NCI-H2171 treated with DMSO at 0.1 percent for 48 hours (cell line): ENCODE results near the gene KLHL6.
"Not testable (repeated sequence)": the region's sequence is repeated elsewhere in the genome, so short reads cannot be mapped to it uniquely, and the experiment has no call there.

Experiments used
- DNase-seq: peaks from one replicate; lab custom pipeline; 2025; lab: John Stamatoyannopoulos, UW

The KLHL6 gene

DNA sequence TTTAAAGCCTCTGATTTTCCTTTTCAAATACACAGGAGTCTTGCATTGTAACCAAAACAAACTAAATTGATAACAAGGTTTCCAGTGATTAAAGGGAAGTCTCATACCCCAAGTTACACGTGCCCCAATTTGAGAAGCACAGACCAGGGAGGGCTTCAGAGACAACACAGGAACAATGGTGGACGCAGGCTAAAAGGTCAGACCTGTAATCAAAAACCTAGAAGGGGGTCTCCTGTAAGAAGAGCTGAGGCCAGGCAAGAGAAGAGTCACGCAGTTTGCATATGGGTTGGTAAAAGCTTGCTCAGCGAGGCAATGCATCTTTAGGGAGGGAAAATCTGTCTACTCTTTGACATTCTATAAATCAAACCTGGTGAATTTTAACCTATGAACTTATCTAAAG lies 68.5 kb downstream of the KLHL6 start:
- no peak for DNase-seq

GRCh38 chr3:183486472-183486871 lies 69.0 kb downstream of the KLHL6 start:
- DNase-seq, result no peak

- no peak for DNase-seq
Observed at GRCh38 chr3:183485585-183485984, 69.9 kb downstream of the KLHL6 start.

DNA sequence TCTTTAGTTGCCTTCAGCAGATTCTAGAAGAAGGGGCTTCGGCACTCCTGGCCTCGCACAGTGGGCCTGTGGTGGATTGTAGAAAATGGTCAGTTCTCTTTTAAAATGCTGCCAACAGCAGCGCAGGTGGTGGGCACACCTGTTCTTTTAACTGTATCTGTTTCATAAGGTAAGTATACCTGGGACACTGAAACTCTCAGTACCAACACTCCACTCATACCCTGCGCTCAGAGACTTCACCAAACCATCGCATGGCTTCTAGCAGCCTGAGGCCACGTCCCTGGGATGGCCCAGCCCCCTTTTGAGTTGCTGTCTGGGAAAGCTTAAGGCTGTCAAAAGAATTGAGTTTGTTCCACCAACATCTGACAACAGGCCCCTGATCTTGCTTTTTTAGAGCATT lies 70.4 kb downstream of the KLHL6 start:
- no peak for DNase-seq

DNA sequence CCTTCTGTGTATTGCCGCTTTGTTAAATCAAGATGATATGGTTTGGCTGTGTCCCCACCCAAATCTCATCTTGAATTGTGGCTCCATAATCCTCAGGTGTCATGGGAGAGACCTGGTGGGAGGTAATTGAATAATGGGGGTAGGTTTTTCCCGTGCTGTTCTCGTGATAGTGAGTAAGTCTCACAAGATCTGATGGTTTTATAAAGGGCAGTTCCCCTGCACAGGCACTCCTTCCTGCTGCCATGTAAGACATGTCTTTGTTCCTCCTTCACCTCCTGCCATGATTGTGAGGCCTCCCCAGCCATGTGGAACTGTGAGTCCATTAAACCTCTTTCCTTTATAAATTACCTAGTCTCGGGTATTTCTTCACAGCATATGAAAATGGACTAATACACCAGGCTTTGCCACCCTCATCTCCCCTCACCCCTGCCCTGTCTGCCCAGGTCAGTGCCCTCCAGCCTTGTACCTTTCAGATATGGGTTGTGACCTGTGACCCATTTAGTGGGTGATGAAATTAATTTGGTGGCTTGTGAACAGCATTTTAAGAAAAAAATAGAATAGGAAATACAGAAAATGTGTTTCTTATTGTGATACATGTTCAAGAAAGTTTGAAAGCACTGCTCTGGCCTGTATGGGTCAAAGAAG lies 71.0 kb downstream of the KLHL6 start:
- no peak for DNase-seq

GRCh38 chr3:183481582-183481981 lies 73.9 kb downstream of the KLHL6 start:
- peak; percentile 34 for DNase-seq

- peak; percentile 93 for DNase-seq
Observed at GRCh38 chr3:183478501-183478900, 77.0 kb downstream of the KLHL6 start.

DNA sequence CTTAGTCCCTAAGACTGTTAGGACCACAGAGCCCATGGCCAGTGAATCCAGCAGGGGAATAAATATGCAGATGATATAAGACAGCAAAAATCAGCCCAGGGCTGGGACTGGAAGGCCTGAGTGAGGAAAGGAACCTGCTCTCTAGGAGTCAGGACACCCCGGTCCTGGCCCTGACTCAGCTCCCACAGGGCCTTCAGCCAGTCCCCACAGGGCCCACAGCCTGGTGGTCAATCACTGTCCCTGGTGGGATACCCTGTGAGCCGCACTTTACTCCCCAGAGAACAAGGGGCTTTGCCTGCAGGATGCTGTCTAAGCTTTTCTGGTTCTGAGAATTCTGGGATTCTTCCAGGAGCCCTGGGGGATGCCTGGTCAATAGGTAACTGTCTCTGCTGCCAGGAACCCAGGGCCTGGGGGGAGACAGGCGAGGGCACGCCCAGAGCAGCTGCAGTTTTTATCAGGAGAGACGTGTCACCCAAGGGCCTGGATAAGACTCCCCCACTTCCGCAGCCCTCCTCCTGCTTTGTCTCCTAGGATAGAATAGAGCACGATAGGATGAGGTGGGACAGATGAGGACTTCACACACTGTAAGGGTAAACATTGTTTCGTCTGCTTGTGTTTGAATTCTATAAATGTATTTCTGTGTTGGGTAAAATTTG lies 77.6 kb downstream of the KLHL6 start:
- peak; percentile 93 for DNase-seq

- not testable (repeated sequence) for DNase-seq
Observed at GRCh38 chr3:183475764-183476162, 79.7 kb downstream of the KLHL6 start.

- DNase-seq, result no peak
Observed at GRCh38 chr3:183475016-183475763, 80.3 kb downstream of the KLHL6 start.

DNA sequence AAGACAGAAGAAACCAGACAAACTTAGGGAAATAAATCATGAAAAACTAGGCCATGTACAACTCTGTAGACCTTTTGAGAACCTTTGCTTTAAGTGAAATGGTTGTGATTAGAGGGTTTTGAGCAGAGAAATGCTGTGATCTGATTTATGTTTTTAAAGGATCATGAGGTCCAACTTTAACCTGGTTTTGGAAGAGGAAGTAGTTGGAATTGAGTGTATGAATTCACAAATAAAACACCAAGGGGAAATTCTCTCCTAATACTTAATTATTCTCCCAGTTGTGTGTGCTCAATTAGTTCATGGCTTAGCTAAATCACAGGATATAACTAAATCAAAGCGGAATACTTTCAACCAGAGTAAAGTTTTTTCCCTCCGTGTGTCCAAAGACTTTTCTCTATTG lies 81.5 kb downstream of the KLHL6 start:
- no peak for DNase-seq

- no peak for DNase-seq
Observed at GRCh38 chr3:183472155-183472554, 83.4 kb downstream of the KLHL6 start.

DNA sequence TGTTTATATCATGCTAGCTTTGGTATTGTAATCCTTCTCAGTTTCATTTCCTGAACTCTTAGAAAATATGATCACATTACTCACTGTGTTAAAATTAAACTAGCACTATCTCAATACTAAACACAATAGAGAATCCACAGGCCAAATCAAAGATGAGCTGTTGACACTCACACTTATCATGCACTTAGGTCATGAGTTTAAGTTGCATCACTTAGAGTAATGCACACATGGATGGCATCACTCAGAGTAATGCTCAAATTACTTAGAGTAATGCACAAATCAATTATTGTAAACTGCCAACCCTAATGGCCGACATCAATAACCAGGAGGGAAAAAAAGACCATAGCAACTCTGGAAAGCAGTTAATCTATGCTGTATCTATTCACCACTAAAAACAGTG lies 87.1 kb downstream of the KLHL6 start:
- no peak for DNase-seq

DNA sequence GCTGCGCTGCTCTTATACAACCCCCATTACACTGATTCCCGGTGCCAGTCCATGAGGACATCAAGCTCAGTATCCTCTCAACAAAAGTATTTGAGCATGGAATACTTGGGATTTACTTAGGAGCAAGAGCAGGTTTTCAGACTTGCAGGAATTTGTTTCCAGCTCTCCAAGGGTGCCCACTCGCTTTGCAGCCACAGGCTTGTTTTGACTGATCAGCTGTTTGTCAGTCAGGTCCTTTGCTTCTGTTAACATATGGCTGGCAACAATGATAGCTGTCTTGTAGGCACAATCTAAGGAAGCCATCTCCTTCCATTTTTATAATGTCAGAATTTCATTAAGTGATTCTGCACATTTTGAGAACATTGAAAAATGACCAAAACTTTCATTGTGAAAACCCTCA lies 88.9 kb downstream of the KLHL6 start:
- DNase-seq, result peak; percentile 64

DNA sequence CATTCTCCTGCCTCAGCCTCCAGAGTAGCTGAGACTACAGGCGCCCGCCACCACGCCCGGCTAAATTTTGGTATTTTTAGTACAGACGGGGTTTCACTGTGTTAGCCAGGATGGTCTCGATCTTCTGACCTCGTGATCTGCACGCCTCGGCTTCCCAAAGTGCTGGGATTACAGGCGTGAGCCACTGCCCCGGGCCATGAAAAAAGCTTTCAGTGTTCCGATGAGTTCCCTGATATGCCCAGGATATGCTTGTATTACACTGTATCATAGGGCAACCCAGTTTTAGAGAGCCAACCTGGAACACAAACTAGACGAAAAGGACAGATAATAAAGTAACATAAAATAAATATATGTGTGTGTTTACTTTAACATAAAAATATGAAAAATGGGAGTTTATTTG lies 89.8 kb downstream of the KLHL6 start:
- not testable (repeated sequence) for DNase-seq

- no peak for DNase-seq
Observed at GRCh38 chr3:183464480-183464879, 91.0 kb downstream of the KLHL6 start.

GRCh38 chr3:183460081-183461055 lies 95.1 kb downstream of the KLHL6 start:
- no peak for DNase-seq

DNA sequence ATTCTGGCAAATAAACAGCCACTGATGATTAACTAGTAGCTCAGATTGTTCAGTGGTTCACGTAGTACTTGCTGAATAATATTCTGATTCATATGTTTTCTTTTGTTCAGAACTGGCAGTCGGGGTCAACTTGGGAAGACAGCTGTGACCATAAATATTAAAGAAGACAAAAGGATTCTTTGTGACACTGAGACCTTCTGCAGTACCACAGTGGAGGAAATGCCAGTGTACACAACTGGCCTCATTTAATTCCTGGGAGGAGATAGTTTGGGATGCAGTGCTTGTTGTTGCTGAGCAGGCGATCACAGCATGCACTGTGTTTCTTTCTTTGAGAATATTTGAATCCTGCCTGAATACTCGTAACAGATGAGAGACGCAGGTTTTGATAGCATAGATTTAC lies 100.4 kb downstream of the KLHL6 start:
- DNase-seq, result no peak

- DNase-seq, result no peak
Observed at GRCh38 chr3:183454064-183454463, 101.4 kb downstream of the KLHL6 start.

DNA sequence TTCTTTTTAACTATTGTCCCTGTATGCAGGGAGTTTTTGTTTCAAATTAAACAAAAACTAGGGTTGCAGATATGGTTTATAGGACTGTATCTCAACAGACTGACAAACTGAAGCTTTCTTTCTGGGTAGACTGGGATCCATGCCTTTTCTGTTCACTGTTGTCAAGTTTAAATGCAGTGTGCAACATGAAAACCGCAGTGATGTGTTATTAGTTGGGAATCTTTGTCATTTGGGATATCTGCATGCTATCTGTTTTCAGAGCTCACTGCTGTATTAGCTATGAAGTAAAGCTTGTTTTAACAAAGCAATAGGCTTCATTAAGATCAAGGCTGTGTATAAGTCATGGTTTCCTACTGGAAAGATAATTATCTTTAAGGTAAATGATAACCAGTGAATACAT lies 105.7 kb downstream of the KLHL6 start:
- DNase-seq, result no peak

- DNase-seq, result no peak
Observed at GRCh38 chr3:183449391-183449790, 106.1 kb downstream of the KLHL6 start.
